LNCAP (cell line): ENCODE results near the gene ENTPD6.

Source experiments
- TF ChIP-seq, protein P1 (sequence below): fragments of 450-650 bp; IDR thresholded peaks from 2 replicates; pipeline ENCODE4 v1.5.1; 2017; ENCODE audit warnings: mild to moderate bottlenecking

ENTPD6 gene

DNA sequence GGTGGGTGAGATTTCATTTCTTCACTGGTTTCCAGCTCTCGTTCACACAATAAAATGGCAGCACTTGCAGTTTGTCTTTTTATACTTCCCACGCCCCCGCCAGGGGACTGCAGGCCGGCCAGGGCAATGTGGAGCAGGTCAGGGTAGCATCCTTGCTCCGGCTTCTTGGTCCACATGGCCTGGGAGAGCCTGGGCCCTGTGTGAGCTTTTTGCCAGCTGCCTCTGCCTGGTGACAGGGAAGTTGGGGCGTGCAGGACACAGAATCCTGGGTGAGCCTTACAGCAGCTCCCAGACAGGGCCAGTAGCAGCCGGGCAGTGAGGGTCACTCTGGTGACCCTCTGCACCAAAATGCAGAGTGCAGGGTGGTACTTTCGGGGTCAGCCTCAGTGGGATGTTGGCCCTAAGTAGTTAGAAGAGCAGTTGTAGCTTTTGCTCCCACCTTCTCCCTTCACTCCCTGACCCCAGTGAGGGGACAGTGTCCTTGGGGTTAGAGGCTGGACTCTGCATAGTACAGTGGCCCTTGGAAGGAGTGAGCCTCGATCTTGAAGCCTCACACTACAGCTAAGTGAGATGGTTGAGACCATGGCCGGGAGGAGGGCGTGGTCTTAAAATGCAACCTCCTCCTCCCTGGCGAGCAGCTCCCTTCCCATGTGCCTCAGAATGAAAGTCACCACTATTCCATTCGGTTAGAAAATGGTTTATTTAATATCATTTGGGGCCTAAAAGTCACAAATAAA is 76.1 kb downstream of the ENTPD6 start:
- TF ChIP-seq, protein P1, sequence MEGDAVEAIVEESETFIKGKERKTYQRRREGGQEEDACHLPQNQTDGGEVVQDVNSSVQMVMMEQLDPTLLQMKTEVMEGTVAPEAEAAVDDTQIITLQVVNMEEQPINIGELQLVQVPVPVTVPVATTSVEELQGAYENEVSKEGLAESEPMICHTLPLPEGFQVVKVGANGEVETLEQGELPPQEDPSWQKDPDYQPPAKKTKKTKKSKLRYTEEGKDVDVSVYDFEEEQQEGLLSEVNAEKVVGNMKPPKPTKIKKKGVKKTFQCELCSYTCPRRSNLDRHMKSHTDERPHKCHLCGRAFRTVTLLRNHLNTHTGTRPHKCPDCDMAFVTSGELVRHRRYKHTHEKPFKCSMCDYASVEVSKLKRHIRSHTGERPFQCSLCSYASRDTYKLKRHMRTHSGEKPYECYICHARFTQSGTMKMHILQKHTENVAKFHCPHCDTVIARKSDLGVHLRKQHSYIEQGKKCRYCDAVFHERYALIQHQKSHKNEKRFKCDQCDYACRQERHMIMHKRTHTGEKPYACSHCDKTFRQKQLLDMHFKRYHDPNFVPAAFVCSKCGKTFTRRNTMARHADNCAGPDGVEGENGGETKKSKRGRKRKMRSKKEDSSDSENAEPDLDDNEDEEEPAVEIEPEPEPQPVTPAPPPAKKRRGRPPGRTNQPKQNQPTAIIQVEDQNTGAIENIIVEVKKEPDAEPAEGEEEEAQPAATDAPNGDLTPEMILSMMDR = no peak

- TF ChIP-seq, protein P1 = no peak
Observed at GRCh38 chr20:25272223-25273000, 76.9 kb downstream of the ENTPD6 start.

DNA sequence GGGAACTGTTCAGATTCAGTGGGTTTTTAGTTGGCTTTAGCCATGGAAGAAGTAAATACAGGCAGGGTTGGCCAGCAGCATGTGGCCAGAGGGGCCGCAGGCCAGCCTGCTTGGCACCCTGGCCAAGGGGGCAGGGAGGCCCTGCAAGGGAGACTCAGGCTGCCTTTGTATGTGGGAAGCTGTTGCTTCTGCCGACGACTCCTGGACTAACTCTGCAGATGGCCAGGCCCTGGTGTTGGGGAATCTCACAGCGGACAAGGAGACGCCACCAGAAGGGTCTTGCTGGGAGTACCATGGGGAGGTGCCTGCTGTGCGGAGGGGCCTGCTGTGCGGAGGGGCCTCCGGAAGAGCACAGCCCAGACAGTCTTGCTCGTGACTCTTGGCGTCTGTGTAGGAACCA is 77.5 kb downstream of the ENTPD6 start:
- TF ChIP-seq, protein P1 = no peak

DNA sequence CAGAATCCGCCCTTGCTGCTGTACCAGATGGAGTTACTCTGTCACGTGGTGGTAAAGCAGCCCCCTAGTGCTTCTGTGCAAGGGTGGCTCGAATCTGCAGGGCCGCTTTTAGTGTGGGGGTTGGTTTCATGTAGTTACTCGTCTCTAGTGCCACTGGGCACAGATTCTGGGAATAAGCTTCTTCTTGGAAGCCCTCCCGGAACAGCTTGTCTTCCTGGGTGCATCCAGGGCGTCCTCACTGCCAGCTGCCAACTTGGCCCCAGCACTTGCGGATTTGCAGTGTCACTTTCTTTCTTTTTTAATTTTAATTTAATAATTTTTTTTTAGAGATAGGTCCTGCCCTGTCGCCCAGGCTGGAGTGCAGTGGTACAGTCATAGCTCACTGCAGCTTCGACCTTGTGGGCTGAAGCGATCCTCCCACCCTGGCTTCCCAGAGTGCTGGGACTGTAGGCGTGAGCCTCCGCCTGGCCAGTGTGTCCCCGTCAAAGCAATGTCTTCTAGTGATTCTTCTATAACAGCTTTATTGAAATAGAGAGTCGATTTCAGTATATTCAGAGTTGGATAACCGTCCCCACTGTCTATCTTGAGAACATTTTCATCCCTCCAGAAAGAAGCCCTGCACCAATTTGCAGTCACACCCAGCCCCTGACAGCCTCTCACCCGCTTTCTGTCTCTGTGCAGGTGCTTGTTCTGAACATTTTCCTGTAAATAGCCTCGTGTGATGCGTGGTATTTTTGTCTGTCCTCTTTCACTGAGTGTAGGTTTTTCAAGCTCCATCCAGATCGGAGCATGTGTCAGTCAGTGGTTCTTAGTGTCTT is 78.2 kb downstream of the ENTPD6 start:
- TF ChIP-seq, protein P1 = no peak

DNA sequence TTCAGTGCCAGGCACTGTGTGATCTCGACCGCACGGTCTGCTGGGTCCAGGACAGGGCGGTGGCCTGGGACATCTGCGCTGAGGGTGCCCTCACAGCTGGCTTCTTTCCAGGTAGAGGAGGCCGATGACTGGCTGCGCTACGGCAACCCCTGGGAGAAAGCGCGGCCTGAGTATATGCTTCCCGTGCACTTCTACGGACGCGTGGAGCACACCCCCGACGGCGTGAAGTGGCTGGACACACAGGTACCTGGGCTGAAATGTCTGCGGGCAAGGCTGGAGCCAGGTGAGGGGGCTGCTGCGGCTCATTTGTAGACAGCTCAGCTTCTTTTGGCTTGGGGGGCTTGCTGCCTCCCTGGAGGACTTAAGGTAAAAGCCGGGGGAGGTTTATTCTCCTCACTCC is 79.0 kb downstream of the ENTPD6 start:
- TF ChIP-seq, protein P1 = no peak

DNA sequence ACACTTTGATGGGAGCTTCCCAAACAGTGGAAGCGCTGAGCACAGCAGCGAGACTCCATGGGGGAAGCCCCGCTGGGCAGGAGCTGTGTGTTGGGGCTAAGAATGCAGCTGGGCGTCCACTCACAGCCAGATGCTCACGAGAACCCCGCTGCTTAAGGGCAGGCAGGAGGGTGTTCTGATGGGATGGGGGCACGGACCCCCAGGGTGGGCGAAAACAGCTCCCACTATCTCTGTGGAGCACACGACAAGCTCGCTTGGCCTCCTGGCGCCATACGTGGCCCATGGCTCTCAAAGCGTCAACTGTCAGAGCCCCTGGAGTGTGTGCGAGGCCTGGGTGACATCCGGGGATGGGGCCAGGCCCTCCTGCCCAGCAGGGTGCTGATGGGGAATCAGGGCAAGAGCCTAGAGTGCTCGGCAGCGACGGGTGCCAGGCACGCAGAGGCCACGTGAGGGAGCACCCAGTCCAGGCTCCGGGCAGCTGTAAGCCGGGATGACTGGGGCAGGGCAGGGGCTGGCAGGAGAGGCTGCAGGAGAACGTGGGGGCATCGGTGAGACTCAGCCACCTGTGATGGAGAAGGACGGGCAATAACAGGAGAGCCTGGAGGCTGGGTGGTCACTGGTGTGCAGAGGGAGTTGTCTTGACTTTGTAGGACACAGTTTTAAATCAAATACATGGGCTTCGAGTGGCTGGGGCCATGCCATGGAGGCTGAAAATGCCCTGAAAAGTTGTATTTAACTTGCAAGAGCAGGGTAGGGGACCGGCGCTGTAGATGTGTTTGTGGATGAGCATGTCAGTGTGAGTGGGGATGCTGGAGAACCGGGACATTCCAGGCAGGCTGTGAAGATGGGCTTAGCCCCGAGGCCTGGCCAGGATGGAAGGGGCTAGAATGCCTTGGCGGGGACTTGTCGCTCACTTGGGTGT is 79.6 kb downstream of the ENTPD6 start:
- TF ChIP-seq, protein P1 = no peak
